SK-N-SH (cell line): ENCODE measurements around the gene BAAT. TPM values are rescaled to one million over a fixed set of nuclear protein-coding genes. Genes with fewer than 3 reads are reported as not detected.

Experiments
- CTCF ChIA-PET: fragments of 300-600, 350-600 bp; formaldehyde crosslinking; extraction: SDS; loops from one replicate; lab custom pipeline; 2021; lab: Yijun Ruan, JAX
- POLR2A ChIA-PET: fragments of 350-600 bp; sonication (Branson Sonifier 250); formaldehyde crosslinking; extraction: SDS; loops from one replicate; lab custom pipeline; 2020; ENCODE audit warnings: antibody characterized with exemption, inconsistent platforms; lab: Yijun Ruan, JAX
- DNase-seq: peaks from one replicate; pipeline ENCODE4 v3.0.0; 2012
- H2AFZ ChIP-seq: fragments of 200-600 bp; sonication (generic); 2 replicates; pipeline ENCODE4 v1.8.1; 2016; ENCODE audit warnings: antibody characterized with exemption, mild to moderate bottlenecking, low read depth
- H3F3A ChIP-seq: fragments of 200-600 bp; sonication (generic); replicated peaks from 2 replicates; pipeline ENCODE3; 2016; ENCODE audit warnings: antibody characterized with exemption, mild to moderate bottlenecking; ENCODE audit not compliant: insufficient read depth
- H3K27ac ChIP-seq, 2 experiments: fragments of 200-500 bp in 1 of 2; fragments of 200-600 bp in 1 of 2; sonication (Bioruptor generic) in 1 of 2; sonication (generic), shearing (Covaris generic) in 1 of 2; 2 replicates each; pipeline versions ENCODE4 v1.5.1 to v1.6.1; 2014 to 2016; ENCODE audit warnings: low read depth in 2 of 2, inconsistent platforms in 1 of 2, low read length in 1 of 2, mild to moderate bottlenecking in 1 of 2, mixed read lengths in 1 of 2
- H3K27me3 ChIP-seq: fragments of 200-600 bp; sonication (generic), shearing (Covaris generic); 2 replicates; pipeline ENCODE4 v1.6.1; 2016; ENCODE audit warnings: mixed run types; ENCODE audit not compliant: insufficient read depth
- H3K36me3 ChIP-seq, 2 experiments: fragments of 200-500 bp in 1 of 2; fragments of 200-600 bp in 1 of 2; sonication (Bioruptor generic) in 1 of 2; sonication (generic) in 1 of 2; replicated peaks in 1 of 2; 2 replicates each; pipeline versions ENCODE3 to v1.5.1; 2014 to 2016; ENCODE audit warnings: low read length in 1 of 2, mild to moderate bottlenecking in 1 of 2; ENCODE audit not compliant: insufficient read depth in 2 of 2, control insufficient read depth in 1 of 2
- H3K4me1 ChIP-seq, 2 experiments: fragments of 200-500 bp in 1 of 2; fragments of 200-600 bp in 1 of 2; sonication (Bioruptor generic) in 1 of 2; sonication (generic), shearing (Covaris generic) in 1 of 2; 2 replicates each; pipeline versions ENCODE4 v1.5.1 to v1.6.1; 2014 to 2016; ENCODE audit warnings: low read depth in 1 of 2, low read length in 1 of 2, mixed run types in 1 of 2; ENCODE audit not compliant: insufficient read depth in 2 of 2, control insufficient read depth in 1 of 2
- H3K4me2 ChIP-seq: fragments of 200-600 bp; sonication (generic), shearing (Covaris generic); 2 replicates; pipeline ENCODE4 v1.6.1; 2017; ENCODE audit warnings: mixed run types
- H3K4me3 ChIP-seq, 2 experiments: fragments of 200-500 bp in 1 of 2; fragments of 200-600 bp in 1 of 2; sonication (Bioruptor generic) in 1 of 2; sonication (generic), shearing (Covaris generic) in 1 of 2; 2 replicates each; pipeline versions ENCODE4 v1.5.1 to v1.8.1; 2014 to 2016; ENCODE audit warnings: low read depth in 2 of 2, inconsistent platforms in 1 of 2, low read length in 1 of 2, mild to moderate bottlenecking in 1 of 2, mixed read lengths in 1 of 2, moderate library complexity in 1 of 2
- H3K79me2 ChIP-seq: fragments of 200-600 bp; sonication (generic); 2 replicates; pipeline ENCODE4 v1.8.1; 2017; ENCODE audit warnings: mild to moderate bottlenecking; ENCODE audit not compliant: insufficient read depth
- H3K9ac ChIP-seq: fragments of 200-600 bp; sonication (generic); 2 replicates; pipeline ENCODE4 v1.6.1; 2017; ENCODE audit warnings: mixed run types
- H3K9me2 ChIP-seq: fragments of 200-600 bp; sonication (generic); 2 replicates; pipeline ENCODE4 v1.6.1; 2017; ENCODE audit warnings: mixed run types
- H3K9me3 ChIP-seq: fragments of 200-600 bp; sonication (generic); 2 replicates; pipeline ENCODE4 v1.6.1; 2017; ENCODE audit warnings: mixed run types, mild to moderate bottlenecking, moderate library complexity
- H4K20me1 ChIP-seq: fragments of 200-600 bp; sonication (generic); 2 replicates; pipeline ENCODE4 v1.6.1; 2017; ENCODE audit warnings: mild to moderate bottlenecking, mixed run types; ENCODE audit not compliant: insufficient read depth
- EZH2phosphoT487 ChIP-seq: fragments of 200-600 bp; sonication (generic); IDR thresholded peaks from 2 replicates; pipeline ENCODE4 v1.6.1; 2017; ENCODE audit warnings: low read depth, mixed run types, mild to moderate bottlenecking, antibody characterized with exemption, moderate library complexity, borderline replicate concordance
- FOXM1 ChIP-seq: IDR thresholded peaks from 2 replicates; pipeline ENCODE4 v1.4.0; 2012; ENCODE audit warnings: low read depth, mild to moderate bottlenecking
- MXI1 ChIP-seq: IDR thresholded peaks from 2 replicates; pipeline ENCODE4 v1.6.1; 2012; ENCODE audit warnings: mild to moderate bottlenecking, low read depth, low read length, improper control_type of control experiment
- NFIC ChIP-seq: IDR thresholded peaks from 2 replicates; pipeline ENCODE4 v1.4.0; 2012; ENCODE audit warnings: borderline replicate concordance
- POLR2AphosphoS5 ChIP-seq: IDR thresholded peaks from 2 replicates; pipeline ENCODE4 v1.6.1; 2012; ENCODE audit warnings: low read depth, low read length
- TEAD4 ChIP-seq: IDR thresholded peaks from 2 replicates; pipeline ENCODE4 v1.4.0; 2012; ENCODE audit warnings: mild to moderate bottlenecking, borderline replicate concordance; ENCODE audit not compliant: insufficient read depth
- YY1 ChIP-seq: IDR thresholded peaks from 2 replicates; pipeline ENCODE4 v1.4.0; 2012; ENCODE audit warnings: low read depth, mild to moderate bottlenecking
- WGBS: methylation state at CpG from one replicate; pipeline ENCODE4 v1.1.6; 2017; ENCODE audit warnings: low lambda C conversion rate; 5-methylcytosine and 5-hydroxymethylcytosine counted together
- polyA plus RNA-seq, 3 experiments: library from polyadenylated mRNA; depleted of rRNA; stranded (reverse); fragments of >200 nt; gene quantifications; 2 replicates each; pipeline ENCODE4 v1.2.3, GENCODE V29; 2012
- TF ChIP-seq, protein P1 (sequence below): fragments of 150-350 bp; IDR thresholded peaks from 2 replicates; pipeline ENCODE4 v1.6.1; 2016; ENCODE audit warnings: mild to moderate bottlenecking, low read depth, low read length
- TF ChIP-seq, protein P2 (sequence below): IDR thresholded peaks from 2 replicates; pipeline ENCODE4 v1.6.1; 2012; ENCODE audit warnings: mild to moderate bottlenecking, low read depth, low read length, moderate library complexity
- TF ChIP-seq, protein P3 (sequence below): IDR thresholded peaks from 2 replicates; pipeline ENCODE4; 2012
- TF ChIP-seq, protein P4 (sequence below): fragments of 200-600 bp; sonication (generic); IDR thresholded peaks from 2 replicates; pipeline ENCODE4 v1.6.1; 2017; ENCODE audit warnings: antibody characterized with exemption, mild to moderate bottlenecking, moderate library complexity

Gene BAAT
- polyA plus RNA-seq, 1 of the 3 experiments (the other 2 are of a cell fraction), result 0.02 TPM

DNA sequence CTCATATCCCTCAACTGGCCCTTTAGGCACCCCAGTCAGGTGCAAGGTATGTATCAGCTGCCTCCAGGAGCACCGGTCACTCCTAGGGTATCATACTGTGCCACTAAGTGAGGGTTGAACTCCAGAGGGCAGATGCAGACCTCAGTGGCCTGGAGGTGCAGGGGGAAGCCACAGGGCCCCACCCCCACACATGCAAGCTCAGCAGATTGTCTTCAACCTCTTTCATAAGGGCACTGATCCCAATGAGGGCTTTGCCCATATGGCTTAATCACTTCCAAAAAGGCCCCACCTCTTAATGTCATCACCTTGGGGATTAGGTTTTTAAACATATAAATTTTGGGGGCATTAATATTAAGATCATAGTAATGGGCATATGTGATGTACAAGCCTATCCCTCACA lies 28.2 kb downstream of the BAAT start:
- Histone ChIP-seq H3K36me3 (no peaks in the 10 kb centered on the region), H3K9me3 (no peaks in the 10 kb centered on the region), H3K4me2 (no peak overlapping the region), H3K27me3 (no peaks in the 10 kb centered on the region), H2AFZ (no peak overlapping the region), H3K9ac (no peak overlapping the region), H3K79me2 (no peaks in the 10 kb centered on the region), H3K9me2 (no peaks in the 10 kb centered on the region), H3K4me1 (no peaks in the 10 kb centered on the region), H3K27ac (no peak overlapping the region), H4K20me1 (no peaks in the 10 kb centered on the region), H3F3A (no peaks in the 10 kb centered on the region), H3K4me3 (no peak overlapping the region)
- no peak for TF ChIP-seq POLR2AphosphoS5
- no peak for TF ChIP-seq YY1
- TF ChIP-seq, protein P1, sequence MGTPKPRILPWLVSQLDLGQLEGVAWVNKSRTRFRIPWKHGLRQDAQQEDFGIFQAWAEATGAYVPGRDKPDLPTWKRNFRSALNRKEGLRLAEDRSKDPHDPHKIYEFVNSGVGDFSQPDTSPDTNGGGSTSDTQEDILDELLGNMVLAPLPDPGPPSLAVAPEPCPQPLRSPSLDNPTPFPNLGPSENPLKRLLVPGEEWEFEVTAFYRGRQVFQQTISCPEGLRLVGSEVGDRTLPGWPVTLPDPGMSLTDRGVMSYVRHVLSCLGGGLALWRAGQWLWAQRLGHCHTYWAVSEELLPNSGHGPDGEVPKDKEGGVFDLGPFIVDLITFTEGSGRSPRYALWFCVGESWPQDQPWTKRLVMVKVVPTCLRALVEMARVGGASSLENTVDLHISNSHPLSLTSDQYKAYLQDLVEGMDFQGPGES, result no peak
- no peak for TF ChIP-seq NFIC
- TF ChIP-seq EZH2phosphoT487, result no peak
- TF ChIP-seq MXI1, result no peak
- TF ChIP-seq, protein P2, sequence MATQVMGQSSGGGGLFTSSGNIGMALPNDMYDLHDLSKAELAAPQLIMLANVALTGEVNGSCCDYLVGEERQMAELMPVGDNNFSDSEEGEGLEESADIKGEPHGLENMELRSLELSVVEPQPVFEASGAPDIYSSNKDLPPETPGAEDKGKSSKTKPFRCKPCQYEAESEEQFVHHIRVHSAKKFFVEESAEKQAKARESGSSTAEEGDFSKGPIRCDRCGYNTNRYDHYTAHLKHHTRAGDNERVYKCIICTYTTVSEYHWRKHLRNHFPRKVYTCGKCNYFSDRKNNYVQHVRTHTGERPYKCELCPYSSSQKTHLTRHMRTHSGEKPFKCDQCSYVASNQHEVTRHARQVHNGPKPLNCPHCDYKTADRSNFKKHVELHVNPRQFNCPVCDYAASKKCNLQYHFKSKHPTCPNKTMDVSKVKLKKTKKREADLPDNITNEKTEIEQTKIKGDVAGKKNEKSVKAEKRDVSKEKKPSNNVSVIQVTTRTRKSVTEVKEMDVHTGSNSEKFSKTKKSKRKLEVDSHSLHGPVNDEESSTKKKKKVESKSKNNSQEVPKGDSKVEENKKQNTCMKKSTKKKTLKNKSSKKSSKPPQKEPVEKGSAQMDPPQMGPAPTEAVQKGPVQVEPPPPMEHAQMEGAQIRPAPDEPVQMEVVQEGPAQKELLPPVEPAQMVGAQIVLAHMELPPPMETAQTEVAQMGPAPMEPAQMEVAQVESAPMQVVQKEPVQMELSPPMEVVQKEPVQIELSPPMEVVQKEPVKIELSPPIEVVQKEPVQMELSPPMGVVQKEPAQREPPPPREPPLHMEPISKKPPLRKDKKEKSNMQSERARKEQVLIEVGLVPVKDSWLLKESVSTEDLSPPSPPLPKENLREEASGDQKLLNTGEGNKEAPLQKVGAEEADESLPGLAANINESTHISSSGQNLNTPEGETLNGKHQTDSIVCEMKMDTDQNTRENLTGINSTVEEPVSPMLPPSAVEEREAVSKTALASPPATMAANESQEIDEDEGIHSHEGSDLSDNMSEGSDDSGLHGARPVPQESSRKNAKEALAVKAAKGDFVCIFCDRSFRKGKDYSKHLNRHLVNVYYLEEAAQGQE, result no peak
- no peak for TF ChIP-seq FOXM1
- TF ChIP-seq, protein P3, sequence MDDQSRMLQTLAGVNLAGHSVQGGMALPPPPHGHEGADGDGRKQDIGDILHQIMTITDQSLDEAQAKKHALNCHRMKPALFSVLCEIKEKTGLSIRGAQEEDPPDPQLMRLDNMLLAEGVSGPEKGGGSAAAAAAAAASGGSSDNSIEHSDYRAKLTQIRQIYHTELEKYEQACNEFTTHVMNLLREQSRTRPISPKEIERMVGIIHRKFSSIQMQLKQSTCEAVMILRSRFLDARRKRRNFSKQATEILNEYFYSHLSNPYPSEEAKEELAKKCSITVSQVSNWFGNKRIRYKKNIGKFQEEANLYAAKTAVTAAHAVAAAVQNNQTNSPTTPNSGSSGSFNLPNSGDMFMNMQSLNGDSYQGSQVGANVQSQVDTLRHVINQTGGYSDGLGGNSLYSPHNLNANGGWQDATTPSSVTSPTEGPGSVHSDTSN, result no peak
- TF ChIP-seq TEAD4, result no peak
- TF ChIP-seq, protein P4, sequence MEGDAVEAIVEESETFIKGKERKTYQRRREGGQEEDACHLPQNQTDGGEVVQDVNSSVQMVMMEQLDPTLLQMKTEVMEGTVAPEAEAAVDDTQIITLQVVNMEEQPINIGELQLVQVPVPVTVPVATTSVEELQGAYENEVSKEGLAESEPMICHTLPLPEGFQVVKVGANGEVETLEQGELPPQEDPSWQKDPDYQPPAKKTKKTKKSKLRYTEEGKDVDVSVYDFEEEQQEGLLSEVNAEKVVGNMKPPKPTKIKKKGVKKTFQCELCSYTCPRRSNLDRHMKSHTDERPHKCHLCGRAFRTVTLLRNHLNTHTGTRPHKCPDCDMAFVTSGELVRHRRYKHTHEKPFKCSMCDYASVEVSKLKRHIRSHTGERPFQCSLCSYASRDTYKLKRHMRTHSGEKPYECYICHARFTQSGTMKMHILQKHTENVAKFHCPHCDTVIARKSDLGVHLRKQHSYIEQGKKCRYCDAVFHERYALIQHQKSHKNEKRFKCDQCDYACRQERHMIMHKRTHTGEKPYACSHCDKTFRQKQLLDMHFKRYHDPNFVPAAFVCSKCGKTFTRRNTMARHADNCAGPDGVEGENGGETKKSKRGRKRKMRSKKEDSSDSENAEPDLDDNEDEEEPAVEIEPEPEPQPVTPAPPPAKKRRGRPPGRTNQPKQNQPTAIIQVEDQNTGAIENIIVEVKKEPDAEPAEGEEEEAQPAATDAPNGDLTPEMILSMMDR, result no peak
- WGBS, result 22% methylated on average over 1 of the region's 1 CpG
- no peak for DNase-seq
- ChIA-PET CTCF (interaction anchor here (1.2 kb wide), 1 partner anchor 15 kb away, joined by 3 read pairs; no protein-coding TSS in a partner anchor), POLR2A (no interaction called here)
